Amygdala (tissue), 56 donors: ENCODE results near the gene REEP6.
"Not testable (repeated sequence)": the region's sequence is repeated elsewhere in the genome, so short reads cannot be mapped to it uniquely, and the experiment has no call there.

ENCODE experiments used
- DNase-seq, 56 donors: peaks; one replicate each; lab custom pipeline; 2025; lab: John Stamatoyannopoulos, UW

Gene REEP6

DNA sequence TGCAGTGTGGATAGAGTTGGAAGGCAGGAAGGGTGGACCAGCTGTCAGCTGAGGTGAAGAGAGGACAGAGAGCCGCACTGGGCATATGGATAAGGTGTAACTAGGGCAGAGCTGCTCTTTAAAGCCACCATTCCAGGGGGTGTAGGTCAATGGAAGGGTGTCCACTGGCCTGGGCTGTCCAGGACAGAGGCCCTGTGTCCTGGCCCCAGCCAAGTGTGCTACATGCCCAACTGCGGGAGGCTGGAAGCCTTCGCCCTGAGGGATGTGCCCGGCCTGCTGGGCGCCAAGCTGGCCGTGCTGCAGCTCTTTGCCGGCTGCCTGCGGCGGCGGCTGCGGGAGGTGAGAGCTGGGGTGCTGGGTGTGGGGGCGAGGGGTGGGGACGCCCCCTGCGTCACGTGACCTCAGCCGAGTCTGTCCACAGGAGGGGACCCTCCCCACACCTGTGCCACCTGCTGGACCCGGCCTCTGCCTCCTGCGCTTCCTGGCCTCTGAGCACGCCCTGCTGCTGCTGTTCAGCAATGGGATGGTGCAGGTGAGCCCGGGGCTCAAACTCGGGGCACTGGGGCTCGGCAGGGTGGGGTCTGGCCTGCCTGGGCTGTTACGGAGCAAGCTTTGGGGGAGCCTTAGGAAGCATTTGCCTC, 42.6 kb downstream of the REEP6 start:
- no peak for DNase-seq

DNA sequence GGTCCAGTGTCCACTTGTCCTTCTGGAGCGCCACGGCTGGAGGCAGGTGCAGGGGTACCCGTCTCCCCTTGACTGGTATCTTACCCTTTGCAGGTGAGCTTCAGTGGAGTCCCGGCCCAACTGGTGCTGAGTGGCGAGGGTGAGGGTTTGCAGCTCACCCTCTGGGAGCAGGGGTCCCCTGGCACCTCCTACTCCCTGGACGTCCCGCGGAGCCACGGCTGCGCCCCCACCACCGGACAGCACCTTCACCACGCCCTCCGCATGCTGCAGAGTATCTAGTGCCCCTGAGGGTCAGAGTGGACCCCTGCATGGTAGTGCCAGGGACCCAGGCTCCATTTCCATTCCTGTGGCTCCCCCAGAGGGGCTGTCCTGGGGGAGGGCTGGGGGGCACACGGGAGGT, 44.0 kb downstream of the REEP6 start:
- no peak for DNase-seq

- not testable (repeated sequence) for DNase-seq
Observed at GRCh38 chr19:1535699-1536098, 44.7 kb downstream of the REEP6 start.

DNA sequence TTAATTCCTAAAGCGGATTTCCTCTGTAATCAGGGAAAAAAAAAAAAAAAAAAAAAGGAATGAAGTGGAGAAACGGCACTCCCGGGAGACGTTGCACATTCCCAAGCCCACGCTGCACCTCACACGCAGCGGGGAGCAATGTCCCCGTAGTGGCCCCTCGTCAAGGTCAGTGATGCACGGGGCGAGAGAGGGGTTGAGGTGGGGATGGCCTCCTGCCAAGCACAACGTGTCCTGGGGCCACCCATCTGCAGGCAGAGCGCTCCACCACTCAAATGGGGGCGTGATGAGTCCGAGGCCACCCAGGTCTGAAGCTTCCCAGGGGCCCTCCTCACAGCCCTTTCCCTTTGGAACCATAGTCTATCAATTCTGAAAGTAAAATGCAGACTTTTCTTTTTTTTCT, 48.0 kb downstream of the REEP6 start:
- no peak for DNase-seq

GRCh38 chr19:1539749-1540148, 48.8 kb downstream of the REEP6 start:
- DNase-seq = not testable (repeated sequence)

DNA sequence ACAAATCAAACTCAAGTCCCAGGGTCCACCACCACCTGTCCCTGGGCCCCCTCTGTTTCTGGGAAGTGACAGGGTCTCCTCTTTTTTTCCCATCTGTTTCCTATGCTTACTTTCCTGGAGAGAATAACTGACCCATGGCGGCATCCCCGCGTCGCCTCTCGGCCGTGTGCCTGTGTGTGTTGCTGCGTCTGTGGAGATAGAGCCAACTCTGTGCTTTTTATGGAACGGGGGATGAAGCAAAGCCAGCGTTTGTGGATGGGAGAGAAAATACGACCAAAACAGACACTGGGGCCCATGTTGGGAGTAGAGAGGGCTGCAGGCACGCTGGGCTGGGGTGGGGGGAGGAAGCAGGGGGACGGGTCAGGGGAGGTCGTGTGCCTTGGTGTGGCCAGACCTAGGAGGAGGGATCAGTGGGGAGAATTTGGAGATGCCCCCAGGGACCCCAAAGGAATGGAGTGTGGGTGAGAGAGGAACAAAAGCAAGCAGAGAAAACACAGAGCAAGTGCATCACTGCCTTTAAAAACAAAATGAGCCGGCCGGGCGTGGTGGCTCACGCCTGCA, 49.5 kb downstream of the REEP6 start:
- DNase-seq = no peak
